IPS-NIHi7 (cell line): ENCODE measurements around the gene CASQ1.

ENCODE experiments used
- DNase-seq: peaks from one replicate; pipeline ENCODE4 v3.0.0; 2012; ENCODE audit warnings: mixed read lengths; ENCODE audit errors: extremely low spot score

Gene CASQ1

GRCh38 chr1:160205242-160206035 is 15.1 kb downstream of the CASQ1 start, which contains the start of gene PEA15:
Gene PEA15 (plus strand): TSS chr1:160205384. CDS start chr1:160211545, 6,161 bp downstream.
- peak; percentile 96 for DNase-seq

- DNase-seq: no peak
Measured at GRCh38 chr1:160206036-160206389, 15.6 kb downstream of the CASQ1 start.

GRCh38 chr1:160206421-160207117 is 16.2 kb downstream of the CASQ1 start:
- DNase-seq: peak; percentile 75

- DNase-seq: no peak
Measured at GRCh38 chr1:160207118-160207650, 16.8 kb downstream of the CASQ1 start.

GRCh38 chr1:160207771-160208556 is 17.6 kb downstream of the CASQ1 start:
- DNase-seq: no peak

- no peak for DNase-seq
Measured at GRCh38 chr1:160208557-160209320, 18.4 kb downstream of the CASQ1 start.

GRCh38 chr1:160209321-160210046 is 19.1 kb downstream of the CASQ1 start:
- no peak for DNase-seq

GRCh38 chr1:160210561-160210960 is 20.2 kb downstream of the CASQ1 start:
- no peak for DNase-seq

GRCh38 chr1:160211046-160211790 is 20.8 kb downstream of the CASQ1 start:
- DNase-seq: no peak

- DNase-seq: no peak
Measured at GRCh38 chr1:160214481-160215140, 24.2 kb downstream of the CASQ1 start.

GRCh38 chr1:160216301-160216700 is 25.9 kb downstream of the CASQ1 start:
- no peak for DNase-seq

- DNase-seq: no peak
Measured at GRCh38 chr1:160217481-160218051, 27.2 kb downstream of the CASQ1 start.

- DNase-seq: peak; percentile 77
Measured at GRCh38 chr1:160219062-160219929, 28.9 kb downstream of the CASQ1 start.

GRCh38 chr1:160220301-160220700 is 29.9 kb downstream of the CASQ1 start:
- DNase-seq: no peak

- no peak for DNase-seq
Measured at GRCh38 chr1:160221089-160221488, 30.7 kb downstream of the CASQ1 start.

- DNase-seq: no peak
Measured at GRCh38 chr1:160222546-160222945, 32.2 kb downstream of the CASQ1 start.

GRCh38 chr1:160224606-160225005 is 34.2 kb downstream of the CASQ1 start:
- no peak for DNase-seq

GRCh38 chr1:160225345-160225744 is 35.0 kb downstream of the CASQ1 start:
- no peak for DNase-seq
